SKM-1 treated with dmso at 0.1 percent for 144 hours (cell line): ENCODE data around the gene WDR6.
A peak's percentile ranks its signal among the peaks of the same experiment; 100 is the strongest.
"Not testable (repeated sequence)": the region's sequence is repeated elsewhere in the genome, so short reads cannot be mapped to it uniquely, and the experiment has no call there.

Source experiments
- DNase-seq: peaks from one replicate; lab custom pipeline; 2025; ENCODE audit not compliant: unreplicated experiment; lab: John Stamatoyannopoulos, UW

The WDR6 gene

DNA sequence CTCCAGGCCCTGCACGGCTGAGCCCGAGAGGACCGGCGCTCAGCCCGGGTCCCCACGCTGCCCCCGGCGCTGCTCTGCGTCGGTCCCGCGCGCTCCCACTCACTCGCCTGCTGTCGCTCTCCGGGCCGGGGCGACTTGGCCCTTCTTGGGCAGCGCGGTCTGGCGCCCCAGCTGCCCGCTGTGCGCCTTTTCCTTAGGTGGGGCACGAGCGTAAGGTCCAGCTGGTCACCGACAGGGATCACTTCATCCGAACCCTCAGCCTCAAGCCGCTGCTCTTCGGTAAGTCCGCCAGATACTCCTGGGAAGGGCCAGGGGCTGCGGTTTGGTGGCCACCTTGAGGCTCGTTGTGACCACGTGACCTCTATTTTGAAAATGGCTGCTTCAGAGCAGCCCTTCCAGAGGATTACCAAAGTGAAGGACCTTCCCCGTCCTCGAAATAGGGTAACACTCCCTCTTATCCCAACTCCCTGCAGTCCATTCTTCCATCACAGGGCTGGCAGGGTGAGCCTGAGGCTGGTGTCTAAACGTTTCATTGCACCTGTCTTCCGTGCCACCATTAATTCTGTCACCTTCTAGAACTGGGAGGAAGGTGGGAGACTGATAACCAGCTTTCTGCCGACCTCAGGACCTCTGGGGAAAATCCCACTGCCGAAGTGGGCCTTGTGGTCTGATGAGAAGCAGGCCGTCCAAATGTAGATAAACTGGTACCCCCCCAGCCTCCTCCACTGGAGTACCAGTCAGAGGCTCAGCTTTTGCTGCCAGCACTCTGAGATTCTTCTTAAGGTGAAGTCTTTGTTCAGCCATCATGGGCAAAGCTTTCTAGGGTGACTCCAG, 16.3 kb upstream of the WDR6 start:
- no peak for DNase-seq

DNA sequence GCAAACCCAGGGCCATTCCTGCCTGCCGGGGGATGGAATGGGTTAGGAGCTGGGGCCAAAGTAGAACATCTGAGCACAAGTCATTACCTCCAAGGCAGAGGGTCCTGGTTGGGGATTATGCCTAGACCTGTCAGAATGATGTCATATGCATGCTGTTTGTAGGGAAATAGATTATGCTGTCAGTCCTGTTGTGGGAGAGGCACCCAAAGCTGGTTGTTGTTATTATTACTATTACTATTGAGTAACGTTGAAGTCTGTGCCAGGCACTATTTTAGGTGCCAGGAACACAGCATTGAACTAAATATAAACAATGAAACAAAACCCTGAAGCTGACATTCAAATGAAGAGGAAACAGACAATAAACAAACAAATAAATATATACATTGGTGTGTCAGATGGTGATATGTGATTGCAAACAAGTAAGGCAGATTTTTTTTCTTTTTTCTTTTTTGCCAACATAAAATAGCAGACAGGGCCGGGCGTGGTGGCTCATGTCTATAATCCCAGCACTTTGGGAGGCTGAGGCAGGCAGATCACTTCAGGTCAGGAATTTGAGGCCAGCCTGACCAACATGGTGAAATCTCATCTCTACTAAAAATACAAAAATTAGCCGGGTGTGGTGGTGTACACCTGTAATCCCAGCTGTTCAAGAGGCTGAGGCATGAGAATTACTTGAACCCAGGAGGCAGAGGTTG, 15.2 kb upstream of the WDR6 start:
- DNase-seq = no peak

GRCh38 chr3:48993834-48994233, 13.4 kb upstream of the WDR6 start:
- DNase-seq = no peak

GRCh38 chr3:48996640-48997039, 10.6 kb upstream of the WDR6 start:
- no peak for DNase-seq

- no peak for DNase-seq
These were observed 10.0 kb upstream of the WDR6 start for GRCh38 chr3:48997102-48997635.

GRCh38 chr3:48997714-48998637, 9.2 kb upstream of the WDR6 start:
- no peak for DNase-seq

DNA sequence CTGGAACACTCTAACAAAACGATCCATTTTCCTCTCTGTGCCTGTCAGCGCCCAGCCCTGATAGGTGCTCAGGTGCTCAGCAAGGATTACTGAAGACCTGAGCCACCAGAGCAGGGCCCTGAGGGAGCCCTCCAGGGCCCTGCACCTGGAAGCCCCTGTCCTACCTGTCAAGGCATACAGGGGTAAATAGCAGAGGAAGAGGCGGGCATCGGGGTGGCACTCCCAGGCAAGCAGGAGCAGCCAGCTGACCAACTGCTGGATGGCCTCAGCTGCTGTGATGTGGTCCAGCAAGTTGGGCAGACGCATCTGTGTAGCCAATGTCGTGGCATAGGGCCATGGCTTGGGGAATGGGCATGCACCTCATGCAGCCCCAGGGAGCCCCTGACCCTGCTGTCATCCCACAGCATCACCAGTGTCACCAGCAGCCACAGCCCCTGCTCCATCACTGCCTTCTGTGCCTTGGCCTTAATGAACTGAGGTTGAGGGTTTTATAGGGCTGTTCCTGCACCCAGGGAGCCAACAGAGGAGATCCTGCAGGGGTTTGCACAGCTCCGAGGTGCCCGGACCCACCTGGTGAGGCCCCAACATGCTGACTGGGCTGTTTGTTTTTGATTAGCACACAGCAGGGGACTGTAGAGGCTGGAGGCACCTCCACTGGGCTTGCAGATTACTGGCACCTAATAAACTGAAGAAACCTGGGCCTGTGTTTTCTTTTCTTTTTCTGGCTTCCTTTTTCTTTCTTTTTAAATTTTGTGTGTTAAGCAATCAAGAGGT, 7.9 kb upstream of the WDR6 start:
- no peak for DNase-seq

GRCh38 chr3:49001155-49001554, 6.0 kb upstream of the WDR6 start:
- no peak for DNase-seq

DNA sequence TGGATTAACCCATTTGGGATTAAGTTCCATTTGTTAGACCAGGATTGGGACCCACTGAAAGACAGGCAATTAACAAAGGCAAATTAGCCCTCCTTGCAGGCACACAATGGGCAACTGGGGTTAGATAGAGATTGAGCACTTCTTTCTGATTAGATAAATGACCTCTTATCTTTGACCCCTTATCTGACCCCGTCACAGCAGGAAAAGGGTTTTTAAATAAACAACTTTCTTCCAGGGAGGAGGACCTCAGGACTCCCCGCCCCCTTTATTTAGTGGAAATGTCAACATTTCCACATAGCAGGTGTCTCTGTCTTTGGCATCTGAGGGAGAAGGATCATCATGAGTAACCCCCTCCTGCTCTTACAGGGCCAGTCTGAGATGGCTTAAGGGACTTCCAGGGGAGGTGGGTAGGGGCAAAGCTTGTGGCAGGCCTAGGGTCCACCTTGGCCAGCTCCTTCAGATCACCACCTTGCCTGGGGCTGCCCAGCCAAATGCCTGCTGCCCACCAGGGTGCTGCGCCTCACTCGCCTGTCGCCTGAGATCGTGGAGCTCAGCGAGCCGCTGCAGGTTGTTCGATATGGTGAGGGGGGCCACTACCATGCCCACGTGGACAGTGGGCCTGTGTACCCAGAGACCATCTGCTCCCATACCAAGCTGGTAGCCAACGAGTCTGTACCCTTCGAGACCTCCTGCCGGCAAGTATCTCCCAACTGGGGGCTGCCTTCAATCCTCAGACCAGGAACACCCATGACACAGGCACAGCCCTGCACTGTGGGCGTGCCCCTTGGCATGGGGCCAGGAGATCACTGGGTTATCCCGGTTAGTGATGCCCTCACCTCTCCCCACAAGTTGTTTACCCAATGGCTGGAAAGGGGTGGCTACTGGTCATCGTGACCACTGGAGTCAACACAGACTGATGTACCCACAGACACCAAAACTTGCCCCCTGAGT, 2.6 kb upstream of the WDR6 start:
- DNase-seq = no peak

DNA sequence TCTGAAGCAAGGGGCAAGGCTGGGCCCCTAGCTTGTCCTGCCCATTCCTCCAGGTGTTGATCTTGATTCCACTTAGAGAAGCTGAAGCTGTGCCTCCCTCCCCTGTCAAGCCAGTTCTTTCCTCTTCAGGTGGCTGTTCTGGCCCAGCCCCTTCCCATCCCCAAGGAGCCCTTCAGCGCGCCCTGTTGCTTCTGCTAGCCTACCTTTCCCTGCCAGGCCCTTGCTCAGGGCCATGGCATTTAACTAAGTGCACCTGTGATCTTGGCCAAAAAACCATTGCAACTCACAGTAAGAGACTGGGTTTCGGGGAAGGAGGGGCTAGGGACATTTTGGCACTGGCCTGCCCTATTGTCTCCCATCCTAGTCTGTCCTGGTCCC, 1.9 kb upstream of the WDR6 start:
- no peak for DNase-seq

DNA sequence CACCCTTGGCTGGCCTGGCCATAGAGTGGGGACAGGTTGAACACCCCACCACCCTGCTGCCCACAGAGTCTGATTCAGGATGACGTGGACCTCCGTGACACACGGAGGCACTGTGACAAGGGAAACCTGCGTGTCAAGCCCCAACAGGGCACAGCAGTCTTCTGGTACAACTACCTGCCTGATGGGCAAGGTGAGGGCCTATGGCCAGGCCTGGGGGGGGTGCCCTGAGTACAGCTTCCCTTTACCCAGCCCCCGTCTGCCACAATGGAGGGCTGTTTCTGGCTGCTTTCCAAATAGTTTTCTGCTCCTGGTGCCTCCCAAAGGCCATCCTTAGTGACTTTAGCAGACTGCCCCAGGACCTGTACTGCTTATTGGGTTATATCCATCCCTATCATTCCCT, 1.2 kb upstream of the WDR6 start:
- DNase-seq = no peak

GRCh38 chr3:49006408-49007067, 653 bp upstream of the WDR6 start:
- no peak for DNase-seq

- peak; percentile 80 for DNase-seq
These were observed 759 bp downstream of the WDR6 start for GRCh38 chr3:49007771-49008528.

- DNase-seq = not testable (repeated sequence)
These were observed 1.4 kb downstream of the WDR6 start for GRCh38 chr3:49008627-49009026.

DNA sequence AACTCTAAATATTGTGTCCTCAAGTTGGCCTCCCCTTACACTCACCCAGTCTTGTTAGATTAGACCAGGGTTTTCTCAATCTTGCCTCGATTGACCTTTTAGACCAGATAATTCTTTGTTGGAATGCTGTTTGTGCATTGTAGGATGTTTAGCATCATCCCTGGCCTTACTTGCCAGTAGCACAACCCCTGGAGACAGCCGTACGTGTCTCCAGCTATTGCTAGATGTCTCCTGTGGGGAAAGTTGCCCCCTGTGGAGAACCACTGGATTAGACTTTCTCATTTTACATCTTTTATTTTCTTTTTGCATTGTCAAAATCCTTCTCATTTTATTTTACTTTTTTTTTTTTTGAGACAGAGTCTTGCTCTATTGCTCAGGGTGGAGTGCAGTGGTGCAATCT, 2.2 kb downstream of the WDR6 start:
- no peak for DNase-seq

GRCh38 chr3:49012441-49013017, 5.3 kb downstream of the WDR6 start:
- DNase-seq = no peak

DNA sequence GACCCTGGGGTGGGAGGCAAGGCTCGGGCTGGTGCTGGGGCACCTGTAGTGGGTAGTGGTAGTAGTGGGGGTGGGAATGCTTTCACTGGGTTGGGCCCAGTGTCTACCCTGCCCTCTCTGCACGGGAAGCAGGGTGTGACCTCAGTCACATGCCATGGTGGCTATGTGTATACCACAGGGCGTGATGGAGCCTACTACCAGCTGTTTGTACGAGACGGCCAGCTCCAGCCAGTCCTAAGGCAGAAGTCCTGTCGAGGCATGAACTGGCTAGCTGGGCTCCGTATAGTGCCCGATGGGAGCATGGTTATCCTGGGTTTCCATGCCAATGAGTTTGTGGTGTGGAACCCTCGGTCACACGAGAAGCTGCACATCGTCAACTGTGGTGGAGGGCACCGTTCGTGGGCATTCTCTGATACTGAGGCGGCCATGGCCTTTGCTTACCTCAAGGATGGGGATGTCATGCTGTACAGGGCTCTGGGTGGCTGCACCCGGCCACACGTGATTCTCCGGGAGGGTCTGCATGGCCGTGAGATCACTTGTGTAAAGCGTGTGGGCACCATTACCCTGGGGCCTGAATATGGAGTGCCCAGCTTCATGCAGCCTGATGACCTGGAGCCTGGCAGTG, 6.0 kb downstream of the WDR6 start:
- DNase-seq = no peak
